H7 (cell line): ENCODE measurements around the gene TMEM203. TPM values are rescaled to one million over a fixed set of nuclear protein-coding genes. Genes with fewer than 3 reads are reported as not detected.

ENCODE experiments used
- DNase-seq: peaks from one replicate; pipeline ENCODE4 v3.0.0; 2012
- H3K27me3 ChIP-seq: 2 replicates; pipeline ENCODE4 v1.6.0; 2011; ENCODE audit warnings: mild to moderate bottlenecking, low read length; ENCODE audit not compliant: control insufficient read depth, insufficient read depth
- H3K36me3 ChIP-seq: replicated peaks from 2 replicates; pipeline ENCODE4 v1.5.1; 2011; ENCODE audit warnings: low read length; ENCODE audit not compliant: control insufficient read depth, insufficient read depth
- H3K4me3 ChIP-seq: 2 replicates; pipeline ENCODE4 v1.5.1; 2011; ENCODE audit warnings: low read depth, mild to moderate bottlenecking, control low read depth, low read length, moderate library complexity; ENCODE audit not compliant: insufficient read depth
- total RNA-seq: library from RNA; depleted of rRNA; stranded (reverse); fragments of >200 nt; shearing (Covaris generic); gene quantifications from 2 replicates; pipeline ENCODE4 v1.2.3, GENCODE V29; 2014

The TMEM203 gene
- total RNA-seq, 1 experiment from 2014 or later: 62.3 TPM

DNA sequence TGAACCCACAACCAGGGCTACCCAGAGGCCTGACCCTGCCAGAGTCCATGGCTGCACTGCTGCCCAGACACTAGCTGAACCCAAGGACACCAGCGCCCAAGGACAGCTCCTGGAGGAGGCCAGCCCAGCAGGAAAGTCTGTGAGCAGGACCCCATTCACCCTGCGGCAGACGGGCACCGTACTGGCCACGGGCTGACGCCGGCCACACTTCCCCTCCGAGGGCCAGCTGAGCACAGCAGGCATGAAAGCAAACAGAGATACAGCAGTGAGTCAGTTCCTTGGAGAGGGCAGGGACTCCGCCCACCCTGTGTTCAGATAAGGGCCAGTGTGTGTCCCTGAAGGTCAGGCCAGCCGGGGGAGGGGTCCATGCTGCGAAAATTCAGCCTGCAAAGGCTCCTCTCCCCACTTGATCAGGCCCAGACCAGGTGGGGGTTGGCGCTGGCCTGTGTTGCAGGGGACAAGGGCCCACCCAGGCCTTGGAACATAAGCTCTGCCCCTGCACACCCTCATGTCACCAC lies 13.4 kb upstream of the TMEM203 start:
- Histone ChIP-seq H3K27me3 (peaks cover 10% of the 10 kb centered on the region), H3K4me3 (no peak overlapping the region), H3K36me3 (peaks cover 3% of the 10 kb centered on the region)
- no peak for DNase-seq

DNA sequence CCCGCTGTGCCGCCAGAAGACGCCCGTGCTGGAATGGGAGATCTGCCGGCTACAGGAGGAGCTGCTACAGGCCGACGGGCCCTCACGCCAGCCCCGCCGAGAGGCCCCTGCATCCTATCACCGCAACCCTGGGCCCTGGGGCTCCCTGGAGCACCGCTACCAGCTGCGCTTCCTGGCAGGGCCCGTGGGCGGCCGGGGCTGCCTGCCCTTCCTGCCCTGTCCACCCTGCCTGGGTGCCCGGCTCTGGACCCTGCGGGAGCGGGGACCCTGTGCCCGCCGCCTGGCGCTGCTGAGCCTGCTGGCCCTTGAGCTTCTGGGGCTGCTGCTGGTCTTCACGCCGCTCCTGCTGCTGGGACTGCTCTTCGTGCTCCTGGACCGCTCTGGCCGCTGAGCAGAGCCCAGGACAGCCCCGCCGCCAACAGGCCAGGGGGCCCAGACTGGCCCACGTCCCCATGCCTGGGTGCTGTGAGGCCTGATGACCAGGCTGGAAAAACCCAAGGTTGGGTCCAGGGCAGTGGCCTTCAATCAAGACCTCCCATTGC lies 12.8 kb upstream of the TMEM203 start:
- Histone ChIP-seq H3K4me3 (no peak overlapping the region), H3K36me3 (peaks cover 3% of the 10 kb centered on the region), H3K27me3 (peaks cover 10% of the 10 kb centered on the region)
- no peak for DNase-seq

DNA sequence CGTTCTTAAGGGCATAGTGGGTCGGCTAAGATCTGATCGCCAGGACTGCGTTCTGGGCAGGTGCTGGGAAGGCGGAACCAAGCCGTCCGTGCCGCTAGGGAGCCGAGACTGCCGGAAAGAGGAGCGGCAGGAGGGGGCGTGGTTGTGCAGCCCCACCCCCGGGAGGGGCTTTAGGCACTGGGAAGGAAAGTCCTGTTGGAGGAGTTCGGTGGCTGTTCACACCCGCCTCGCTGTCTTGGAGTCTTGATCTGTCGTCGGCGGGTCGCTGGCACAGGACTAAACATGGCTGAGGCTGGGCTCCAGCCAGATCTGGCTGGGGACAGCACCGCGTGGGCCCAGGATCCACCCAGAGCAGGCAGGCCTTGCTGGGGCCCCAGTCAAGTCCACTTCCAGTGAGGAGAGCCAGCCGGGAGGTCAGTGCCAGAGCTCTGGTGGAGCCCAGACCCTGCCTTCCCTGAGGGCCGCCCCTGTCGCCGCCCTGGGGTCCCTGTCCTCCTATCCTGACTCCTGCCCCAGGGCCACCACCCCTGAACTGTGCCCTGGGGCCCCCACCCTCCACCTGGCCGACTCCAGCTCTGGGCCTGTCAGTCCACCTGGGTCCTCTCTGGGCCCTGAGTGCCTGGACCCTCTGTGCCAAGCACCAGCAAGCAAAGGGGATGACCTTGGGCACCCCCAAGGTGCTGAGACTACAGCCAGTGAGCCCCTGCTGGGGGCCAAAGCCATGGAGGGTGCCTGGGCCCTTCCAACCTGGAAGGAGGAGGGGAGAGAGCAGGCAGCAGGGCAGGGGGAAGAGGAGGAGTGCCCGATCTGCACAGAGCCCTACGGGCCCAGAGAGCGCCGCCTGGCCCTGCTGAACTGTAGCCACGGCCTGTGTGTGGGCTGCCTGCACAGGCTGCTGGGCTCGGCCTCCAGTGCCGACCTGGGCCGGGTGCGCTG lies 12.1 kb upstream of the TMEM203 start:
- Histone ChIP-seq H3K27me3 (peaks cover 6% of the 10 kb centered on the region), H3K4me3 (no peak overlapping the region), H3K36me3 (peaks cover 3% of the 10 kb centered on the region)
- peak; percentile 97 for DNase-seq

DNA sequence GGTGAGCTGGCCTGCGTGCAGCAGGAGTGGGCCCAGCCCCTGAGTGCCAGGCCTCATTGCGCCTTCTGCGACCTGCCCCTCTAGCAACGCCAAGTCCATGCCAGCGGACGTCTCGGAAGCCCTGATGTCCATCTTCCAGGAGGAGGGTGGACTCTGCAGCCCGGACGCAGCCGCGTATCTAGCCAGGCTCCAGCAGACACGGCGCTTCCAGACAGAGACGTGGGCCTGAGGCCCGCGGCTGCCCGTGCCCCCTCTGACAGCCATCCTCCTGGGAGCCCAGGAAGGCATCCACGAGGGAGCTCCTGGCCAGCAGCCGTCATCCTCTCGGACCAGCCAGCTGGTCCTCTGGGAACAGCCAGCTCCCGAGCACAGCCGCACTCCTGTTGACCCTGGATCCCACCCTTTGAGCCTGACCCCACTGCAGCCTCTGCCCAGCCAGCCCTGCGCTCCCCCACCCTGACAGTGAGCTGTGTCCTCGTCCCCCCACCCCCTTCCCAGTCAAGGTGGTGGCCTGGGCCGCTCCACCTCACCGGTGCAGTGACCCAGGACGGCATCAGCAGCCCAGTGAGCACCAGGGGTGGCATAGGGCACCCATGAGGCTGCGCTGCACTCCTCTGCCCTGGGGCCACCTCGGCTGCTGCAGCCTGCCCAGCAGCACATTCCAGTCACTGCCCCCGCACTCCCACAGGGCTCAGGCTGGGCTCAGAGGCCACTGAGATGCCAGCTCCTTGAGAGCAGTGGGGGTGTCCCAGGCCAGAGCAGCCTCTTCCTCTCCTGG lies 10.9 kb upstream of the TMEM203 start:
- H3K36me3 ChIP-seq: peaks cover 3% of the 10 kb centered on the region
- no peaks in the 10 kb centered on the region; the same call in 1 of the 2 replicates for H3K27me3 ChIP-seq
- DNase-seq: no peak
- H3K4me3 ChIP-seq: no peak overlapping the region

DNA sequence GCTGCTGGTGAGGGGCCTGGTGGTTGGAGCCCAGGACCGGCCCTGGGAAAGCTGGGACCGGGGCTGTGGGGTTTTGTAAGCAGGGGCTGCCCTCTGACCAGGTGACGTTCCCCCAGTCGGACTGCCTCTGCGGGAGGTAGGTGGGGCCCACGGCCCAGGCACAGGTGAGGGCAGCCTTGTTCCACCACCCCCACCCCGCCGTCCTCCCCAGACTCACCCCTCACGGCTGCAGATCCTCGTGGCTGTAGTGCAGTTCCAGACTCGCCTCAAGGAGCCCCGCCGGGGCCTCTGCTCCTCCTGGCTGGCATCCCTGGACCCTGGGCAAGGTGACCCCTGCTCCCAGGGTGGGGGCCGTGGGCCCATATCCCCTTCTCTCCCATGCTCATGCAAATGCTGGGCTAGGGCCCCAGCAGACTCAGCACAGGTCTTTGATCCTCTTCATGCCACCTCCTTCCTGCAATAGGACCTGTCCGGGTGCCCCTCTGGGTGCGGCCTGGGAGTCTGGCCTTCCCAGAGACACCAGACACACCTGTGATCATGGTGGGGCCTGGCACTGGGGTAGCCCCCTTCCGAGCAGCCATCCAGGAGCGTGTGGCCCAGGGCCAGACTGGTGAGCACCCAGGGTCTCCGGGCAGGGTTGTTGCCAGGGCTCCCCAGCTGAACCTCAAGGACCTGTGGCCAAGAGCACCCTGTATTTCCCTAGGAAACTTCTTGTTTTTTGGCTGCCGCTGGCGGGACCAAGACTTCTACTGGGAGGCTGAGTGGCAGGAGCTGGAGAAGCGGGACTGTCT lies 9.9 kb upstream of the TMEM203 start:
- no peaks in the 10 kb centered on the region for H3K27me3 ChIP-seq
- H3K36me3 ChIP-seq: peaks cover 3% of the 10 kb centered on the region
- no peak overlapping the region for H3K4me3 ChIP-seq
- DNase-seq: no peak

DNA sequence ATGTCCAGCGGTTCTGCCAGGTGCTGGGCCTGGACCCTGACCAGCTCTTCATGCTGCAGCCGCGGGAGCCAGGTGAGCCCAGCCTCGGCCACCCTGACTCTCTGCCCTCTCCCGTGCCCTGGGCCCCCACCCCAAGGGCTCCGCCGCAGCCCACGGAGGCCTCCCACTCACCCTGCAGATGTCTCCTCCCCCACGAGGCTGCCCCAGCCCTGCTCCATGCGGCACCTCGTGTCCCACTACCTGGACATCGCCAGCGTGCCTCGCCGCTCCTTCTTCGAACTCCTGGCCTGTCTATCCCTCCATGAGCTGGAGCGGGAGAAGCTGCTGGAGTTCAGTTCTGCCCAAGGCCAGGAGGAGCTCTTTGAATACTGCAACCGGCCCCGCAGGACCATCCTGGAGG lies 9.2 kb upstream of the TMEM203 start:
- no peak overlapping the region for H3K4me3 ChIP-seq
- no peak for DNase-seq
- no peaks in the 10 kb centered on the region for H3K27me3 ChIP-seq
- peaks cover 3% of the 10 kb centered on the region for H3K36me3 ChIP-seq

DNA sequence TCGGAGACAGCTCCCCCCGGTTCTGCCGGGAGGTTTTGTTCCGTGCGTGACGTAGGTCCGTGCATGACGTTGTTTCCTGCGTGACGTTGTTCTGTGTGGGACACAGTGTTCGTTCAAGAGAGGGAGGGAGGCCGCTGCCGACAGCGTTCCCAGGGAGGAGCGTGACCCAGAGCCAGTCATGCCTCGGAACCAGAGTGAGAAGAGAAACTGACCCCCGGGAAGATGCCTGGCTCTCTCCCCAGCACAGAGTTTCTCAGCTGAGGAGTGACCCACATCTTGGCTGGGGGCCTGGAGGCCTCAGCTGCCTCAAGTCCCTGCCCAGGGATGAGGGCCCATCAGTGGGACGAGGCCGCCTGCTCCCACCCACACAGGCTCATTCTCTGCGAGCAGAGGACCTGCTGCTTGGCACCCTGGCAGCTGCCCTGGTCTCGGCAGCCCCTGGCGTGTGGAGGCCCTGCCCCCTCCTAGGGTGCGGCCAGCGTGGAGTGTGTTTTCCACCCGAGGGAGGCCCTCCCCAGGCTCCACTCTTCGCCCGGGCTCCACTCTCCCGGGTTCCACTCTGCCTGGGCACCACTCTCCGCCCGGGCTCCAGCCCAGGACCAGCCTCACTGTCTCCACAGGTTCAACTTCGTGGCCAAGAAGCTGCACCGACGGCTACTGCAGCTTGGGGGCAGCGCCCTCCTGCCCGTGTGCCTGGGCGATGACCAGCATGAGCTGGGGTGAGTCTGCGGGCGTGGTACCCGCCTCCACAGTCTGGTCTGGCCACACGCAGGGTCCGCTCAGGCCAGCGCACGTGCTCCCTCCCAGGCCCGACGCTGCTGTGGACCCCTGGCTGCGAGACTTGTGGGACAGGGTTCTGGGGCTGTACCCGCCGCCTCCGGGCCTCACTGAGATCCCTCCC lies 8.0 kb upstream of the TMEM203 start:
- peaks cover 5% of the 10 kb centered on the region for H3K36me3 ChIP-seq
- H3K27me3 ChIP-seq: no peaks in the 10 kb centered on the region
- peak; percentile 83 for DNase-seq
- H3K4me3 ChIP-seq: no peak overlapping the region

DNA sequence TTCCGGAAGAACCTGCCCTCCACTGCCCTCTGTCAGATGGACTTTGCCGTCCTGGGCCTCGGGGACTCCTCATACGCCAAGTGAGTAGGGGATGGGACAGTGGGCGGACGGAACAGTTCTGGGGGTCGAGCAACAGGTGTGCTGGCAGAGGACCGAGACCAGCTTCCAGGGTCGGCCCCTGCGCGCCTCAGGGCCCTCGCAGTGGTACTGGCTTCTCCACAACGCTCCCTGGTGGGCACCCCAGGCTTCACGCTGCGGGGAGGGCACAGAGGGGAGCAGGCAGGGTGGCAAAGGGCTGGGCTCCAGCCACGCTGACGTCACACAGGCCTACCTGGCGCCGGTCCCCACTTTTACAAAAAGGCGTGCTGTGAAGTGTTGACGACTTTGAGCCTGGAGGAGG lies 7.1 kb upstream of the TMEM203 start:
- H3K4me3 ChIP-seq: no peak overlapping the region
- H3K36me3 ChIP-seq: peaks cover 5% of the 10 kb centered on the region
- H3K27me3 ChIP-seq: no peaks in the 10 kb centered on the region
- DNase-seq: peak; percentile 74

DNA sequence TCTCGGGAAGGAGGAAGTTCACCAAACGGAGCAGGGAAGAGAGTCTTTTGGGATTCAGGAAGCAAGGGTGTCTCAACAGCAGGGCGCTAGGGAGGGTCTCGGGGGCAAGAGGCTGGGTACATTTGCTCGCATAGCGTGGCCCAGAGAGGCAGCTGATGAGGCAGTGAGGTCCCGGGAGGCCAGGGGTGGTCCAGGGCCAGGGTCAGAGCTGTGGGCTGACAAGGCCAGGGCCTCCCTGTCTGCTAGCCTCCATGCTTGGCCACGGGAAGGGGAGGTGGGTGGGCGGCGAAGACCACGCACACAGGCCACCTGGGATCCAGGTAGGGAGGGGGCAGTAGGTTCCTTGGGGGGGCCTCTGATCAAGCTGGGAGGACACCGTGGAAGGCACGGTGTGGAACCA lies 6.1 kb upstream of the TMEM203 start:
- no peak overlapping the region for H3K4me3 ChIP-seq
- peaks cover 5% of the 10 kb centered on the region for H3K36me3 ChIP-seq
- DNase-seq: no peak
- H3K27me3 ChIP-seq: no peaks in the 10 kb centered on the region

DNA sequence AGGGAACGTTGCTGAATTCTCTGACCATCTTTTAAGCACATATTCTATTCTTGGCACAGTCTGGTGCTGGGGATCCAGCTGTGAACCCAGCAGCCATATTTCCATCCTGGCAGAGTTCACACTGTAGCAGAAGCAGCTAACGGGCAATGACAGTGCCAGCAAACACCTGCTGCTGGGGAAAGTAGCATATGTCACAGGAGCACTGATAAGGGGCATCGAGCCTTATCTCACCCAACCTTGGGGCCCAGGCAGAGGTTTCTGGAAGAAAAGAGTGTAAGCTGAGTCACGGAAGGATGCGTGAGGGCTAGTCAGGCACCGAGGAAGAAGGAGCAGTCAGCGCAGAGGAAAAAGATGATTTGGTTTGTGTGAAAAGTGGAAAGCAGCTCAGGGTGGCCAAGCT lies 1.2 kb upstream of the TMEM203 start:
- H3K27me3 ChIP-seq: no peaks in the 10 kb centered on the region
- no peak overlapping the region for H3K4me3 ChIP-seq
- DNase-seq: no peak
- H3K36me3 ChIP-seq: peaks cover 4% of the 10 kb centered on the region

DNA sequence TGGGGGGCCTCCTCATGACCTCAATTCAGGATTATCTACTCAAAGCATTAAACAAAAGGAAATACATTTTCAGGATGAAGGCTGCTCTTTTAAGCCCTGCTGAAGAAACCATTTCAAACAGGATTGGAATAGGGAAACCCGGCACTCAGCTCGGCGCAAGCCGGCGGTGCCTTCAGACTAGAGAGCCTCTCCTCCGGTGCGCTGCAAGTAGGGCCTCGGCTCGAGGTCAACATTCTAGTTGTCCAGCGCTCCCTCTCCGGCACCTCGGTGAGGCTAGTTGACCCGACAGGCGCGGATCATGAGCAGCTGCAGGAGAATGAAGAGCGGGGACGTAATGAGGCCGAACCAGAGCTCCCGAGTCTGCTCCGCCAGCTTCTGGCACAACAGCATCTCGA lies 720 bp downstream of the TMEM203 start:
- no peak for DNase-seq
- H3K27me3 ChIP-seq: no peaks in the 10 kb centered on the region
- H3K36me3 ChIP-seq: peaks cover 4% of the 10 kb centered on the region
- peak overlapping the region; percentile 95 for H3K4me3 ChIP-seq

DNA sequence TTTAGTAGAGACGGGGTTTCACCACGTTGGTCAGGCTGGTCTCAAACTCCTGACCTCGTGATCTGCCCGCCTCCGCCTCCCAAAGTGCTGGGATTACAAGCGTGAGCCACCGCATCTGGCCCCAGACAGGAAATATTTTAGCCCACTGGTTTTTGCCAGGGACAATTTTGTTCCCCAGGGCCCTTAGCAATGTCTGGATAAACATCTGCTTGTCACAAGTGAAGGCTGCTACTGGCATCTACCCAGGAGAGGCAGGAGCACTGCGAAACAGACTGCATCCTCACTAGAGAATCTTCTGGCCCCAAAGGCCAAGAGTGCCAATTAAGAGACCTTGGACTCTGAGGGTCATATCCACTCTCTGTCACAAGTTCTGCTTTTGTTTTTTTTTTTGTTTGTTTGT lies 2.5 kb downstream of the TMEM203 start:
- peaks cover 2% of the 10 kb centered on the region; the same call in 1 of the 2 replicates for H3K36me3 ChIP-seq
- DNase-seq: no peak
- no peaks in the 10 kb centered on the region for H3K27me3 ChIP-seq
- H3K4me3 ChIP-seq: no peak overlapping the region

DNA sequence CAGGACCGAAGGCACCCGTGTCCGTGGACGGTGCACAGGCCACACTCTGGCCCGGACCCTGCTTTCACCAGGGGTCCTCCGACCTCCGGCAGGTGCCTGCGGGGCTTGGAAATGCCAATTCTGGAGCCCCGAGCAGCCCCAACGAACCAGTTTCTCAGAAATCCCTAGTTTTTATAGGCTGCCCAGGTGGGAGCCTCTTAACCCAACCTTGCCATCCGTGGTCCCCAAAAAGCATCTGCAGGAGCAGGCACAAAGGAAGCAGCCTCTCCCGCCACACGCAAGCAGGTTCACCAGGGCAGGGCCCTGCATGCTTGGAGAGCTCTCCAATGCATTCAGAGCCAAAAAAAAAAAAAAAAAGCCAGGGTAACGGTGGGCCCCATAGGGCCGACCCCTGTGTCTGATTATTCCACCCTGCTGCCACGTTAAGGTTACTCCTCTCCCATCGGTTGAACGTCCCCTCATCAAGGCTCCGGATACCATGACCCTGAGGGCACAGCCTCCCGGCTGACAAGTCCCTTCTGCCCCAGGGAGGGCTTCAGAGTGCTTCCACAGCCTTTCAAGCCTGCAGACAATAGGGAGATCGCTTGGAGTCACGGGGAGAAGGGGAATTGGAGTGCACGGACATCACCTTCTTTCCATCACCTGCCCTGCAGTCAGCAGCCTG lies 4.1 kb downstream of the TMEM203 start:
- Histone ChIP-seq H3K27me3 (no peaks in the 10 kb centered on the region), H3K36me3 (peaks cover 2% of the 10 kb centered on the region; the same call in 1 of the 2 replicates), H3K4me3 (peak overlapping the region; percentile 68)
- DNase-seq: peak; percentile 75
